SU-DHL-6 (cell line): ENCODE data around the gene THSD4.

Experiments
- EZH2phosphoT487 ChIP-seq: fragments of 200-600 bp; sonication (generic), shearing (Covaris generic); conservative IDR thresholded peaks from 2 replicates; pipeline ENCODE4 v1.6.1; 2018; ENCODE audit warnings: mild to moderate bottlenecking, antibody characterized with exemption, low read length, moderate library complexity, mixed read lengths
- TF ChIP-seq, protein P1 (sequence below): fragments of 200-600 bp; sonication (generic); IDR thresholded peaks from one replicate; pipeline ENCODE4 v1.5.1; 2017; ENCODE audit warnings: antibody characterized with exemption, mild to moderate bottlenecking, low read length, moderate library complexity; ENCODE audit not compliant: insufficient read depth, poor library complexity, severe bottlenecking

DNA sequence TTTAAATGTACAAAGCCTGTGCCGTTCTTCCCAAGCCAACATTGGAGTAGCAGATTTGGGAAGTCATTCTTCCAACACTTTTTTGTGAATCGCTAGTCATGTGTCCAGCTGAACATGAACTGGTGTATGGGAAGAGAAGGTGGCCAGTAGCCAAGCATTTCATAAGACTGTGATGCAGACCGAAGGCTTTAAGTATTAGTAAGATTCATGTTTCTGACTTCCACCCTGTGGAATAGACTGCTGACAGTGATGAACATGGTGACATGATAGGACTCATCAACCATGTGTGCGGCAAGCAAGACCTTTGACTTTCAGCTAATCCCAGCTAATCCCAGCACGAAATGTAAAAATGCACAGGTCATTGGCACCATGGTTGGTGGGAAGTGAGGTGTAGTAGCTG, 48.3 kb upstream of the THSD4 start:
- TF ChIP-seq, protein P1, sequence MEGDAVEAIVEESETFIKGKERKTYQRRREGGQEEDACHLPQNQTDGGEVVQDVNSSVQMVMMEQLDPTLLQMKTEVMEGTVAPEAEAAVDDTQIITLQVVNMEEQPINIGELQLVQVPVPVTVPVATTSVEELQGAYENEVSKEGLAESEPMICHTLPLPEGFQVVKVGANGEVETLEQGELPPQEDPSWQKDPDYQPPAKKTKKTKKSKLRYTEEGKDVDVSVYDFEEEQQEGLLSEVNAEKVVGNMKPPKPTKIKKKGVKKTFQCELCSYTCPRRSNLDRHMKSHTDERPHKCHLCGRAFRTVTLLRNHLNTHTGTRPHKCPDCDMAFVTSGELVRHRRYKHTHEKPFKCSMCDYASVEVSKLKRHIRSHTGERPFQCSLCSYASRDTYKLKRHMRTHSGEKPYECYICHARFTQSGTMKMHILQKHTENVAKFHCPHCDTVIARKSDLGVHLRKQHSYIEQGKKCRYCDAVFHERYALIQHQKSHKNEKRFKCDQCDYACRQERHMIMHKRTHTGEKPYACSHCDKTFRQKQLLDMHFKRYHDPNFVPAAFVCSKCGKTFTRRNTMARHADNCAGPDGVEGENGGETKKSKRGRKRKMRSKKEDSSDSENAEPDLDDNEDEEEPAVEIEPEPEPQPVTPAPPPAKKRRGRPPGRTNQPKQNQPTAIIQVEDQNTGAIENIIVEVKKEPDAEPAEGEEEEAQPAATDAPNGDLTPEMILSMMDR: no peak
- no peak for TF ChIP-seq EZH2phosphoT487
